ENCODE results near the gene B4GALNT3.

The B4GALNT3 gene

GRCh38 chr12:544941-545635 is 85.3 kb downstream of the B4GALNT3 start:
- H3K9ac ChIP-seq (ENCODE audit: low read length), result no peak overlapping the region
- H3K4me3 ChIP-seq (ENCODE audit: low read depth, low read length, poor library complexity, severe bottlenecking), result no peak overlapping the region
- no peak overlapping the region for H2AFZ ChIP-seq (ENCODE audit: low read length)
- no peaks in the 10 kb centered on the region for H3K79me2 ChIP-seq (ENCODE audit: insufficient read depth, low read length)
- H3K27ac ChIP-seq (ENCODE audit: low read depth, low read length, poor library complexity, severe bottlenecking), result no peak overlapping the region
- TF ChIP-seq CTCF (IDR thresholded peaks at IDR 0.05; ENCODE audit: low read length) (no peak), EZH2 (IDR thresholded peaks at IDR 0.05; ENCODE audit: borderline replicate concordance, low read length) (no peak)
- no peaks in the 10 kb centered on the region for H3K36me3 ChIP-seq (ENCODE audit: insufficient read depth, low read length)
- H3K9me3 ChIP-seq (ENCODE audit: low read length), result no peaks in the 10 kb centered on the region
- H3K27me3 ChIP-seq (ENCODE audit: insufficient read depth, low read length), result peaks cover 7% of the 10 kb centered on the region
- H4K20me1 ChIP-seq (ENCODE audit: insufficient read depth, low read length), result no peaks in the 10 kb centered on the region
- H3K4me1 ChIP-seq (ENCODE audit: insufficient read depth, low read length, severe bottlenecking), result peaks cover 12% of the 10 kb centered on the region
- H3K4me2 ChIP-seq (ENCODE audit: low read length), result no peak overlapping the region
- no peaks in the 10 kb centered on the region for H3F3A ChIP-seq (ENCODE audit: insufficient read depth, low read length)
- H3K9me2 ChIP-seq (ENCODE audit: low read depth, low read length), result no peaks in the 10 kb centered on the region

- no peak overlapping the region for H2AFZ ChIP-seq (ENCODE audit: low read length)
- no peaks in the 10 kb centered on the region for H3F3A ChIP-seq (ENCODE audit: insufficient read depth, low read length)
- no peaks in the 10 kb centered on the region for H3K36me3 ChIP-seq (ENCODE audit: insufficient read depth, low read length)
- H3K79me2 ChIP-seq (ENCODE audit: insufficient read depth, low read length), result no peaks in the 10 kb centered on the region
- no peaks in the 10 kb centered on the region for H4K20me1 ChIP-seq (ENCODE audit: insufficient read depth, low read length)
- H3K4me2 ChIP-seq (ENCODE audit: low read length), result no peak overlapping the region
- H3K4me3 ChIP-seq (ENCODE audit: low read depth, low read length, poor library complexity, severe bottlenecking), result no peak overlapping the region
- TF ChIP-seq CTCF (IDR thresholded peaks at IDR 0.05; ENCODE audit: low read length) (no peak), EZH2 (IDR thresholded peaks at IDR 0.05; ENCODE audit: borderline replicate concordance, low read length) (no peak)
- no peaks in the 10 kb centered on the region for H3K9me3 ChIP-seq (ENCODE audit: low read length)
- no peak overlapping the region for H3K27ac ChIP-seq (ENCODE audit: low read depth, low read length, poor library complexity, severe bottlenecking)
- no peak overlapping the region for H3K9ac ChIP-seq (ENCODE audit: low read length)
- H3K9me2 ChIP-seq (ENCODE audit: low read depth, low read length), result no peaks in the 10 kb centered on the region
- H3K4me1 ChIP-seq (ENCODE audit: insufficient read depth, low read length, severe bottlenecking), result peaks cover 12% of the 10 kb centered on the region
- H3K27me3 ChIP-seq (ENCODE audit: insufficient read depth, low read length), result peaks cover 7% of the 10 kb centered on the region
Observed at GRCh38 chr12:545835-546234, 86.1 kb downstream of the B4GALNT3 start.

- TF ChIP-seq EZH2 (IDR thresholded peaks at IDR 0.05; ENCODE audit: borderline replicate concordance, low read length) (no peak), CTCF (IDR thresholded peaks at IDR 0.05; ENCODE audit: low read length) (no peak)
- Histone ChIP-seq H3K9ac (ENCODE audit: low read length) (no peak overlapping the region), H2AFZ (ENCODE audit: low read length) (no peak overlapping the region), H3K36me3 (ENCODE audit: insufficient read depth, low read length) (no peaks in the 10 kb centered on the region), H3K4me1 (ENCODE audit: insufficient read depth, low read length, severe bottlenecking) (peaks cover 12% of the 10 kb centered on the region), H3K27ac (ENCODE audit: low read depth, low read length, poor library complexity, severe bottlenecking) (no peak overlapping the region), H3K9me2 (ENCODE audit: low read depth, low read length) (no peaks in the 10 kb centered on the region), H3K79me2 (ENCODE audit: insufficient read depth, low read length) (no peaks in the 10 kb centered on the region), H3K4me3 (ENCODE audit: low read depth, low read length, poor library complexity, severe bottlenecking) (no peak overlapping the region), H3F3A (ENCODE audit: insufficient read depth, low read length) (no peaks in the 10 kb centered on the region), H3K9me3 (ENCODE audit: low read length) (no peaks in the 10 kb centered on the region), H3K4me2 (ENCODE audit: low read length) (peak overlapping the region; percentile 27), H4K20me1 (ENCODE audit: insufficient read depth, low read length) (no peaks in the 10 kb centered on the region), H3K27me3 (ENCODE audit: insufficient read depth, low read length) (peaks cover 7% of the 10 kb centered on the region)
Observed at GRCh38 chr12:546265-546919, 86.7 kb downstream of the B4GALNT3 start.

Measured in OCI-LY1 (cell line).